22Rv1 (cell line): ENCODE results near the gene FPGS.
"Not testable (repeated sequence)": the region's sequence is repeated elsewhere in the genome, so short reads cannot be mapped to it uniquely, and the experiment has no call there.

Source experiments
- H3K27ac ChIP-seq: fragments of 450-650 bp; 2 replicates; pipeline ENCODE4 v1.5.1; 2017
- ZFX ChIP-seq: fragments of 450-650 bp; IDR thresholded peaks from 2 replicates; pipeline ENCODE4 v1.6.1; 2017; ENCODE audit warnings: antibody characterized with exemption, borderline replicate concordance
- TF ChIP-seq, protein P1 (sequence below): fragments of 450-650 bp; IDR thresholded peaks from 2 replicates; pipeline ENCODE4 v1.5.1; 2017; ENCODE audit warnings: mild to moderate bottlenecking

FPGS gene

GRCh38 chr9:127833555-127833954, 30.9 kb downstream of the FPGS start:
- TF ChIP-seq, protein P1, sequence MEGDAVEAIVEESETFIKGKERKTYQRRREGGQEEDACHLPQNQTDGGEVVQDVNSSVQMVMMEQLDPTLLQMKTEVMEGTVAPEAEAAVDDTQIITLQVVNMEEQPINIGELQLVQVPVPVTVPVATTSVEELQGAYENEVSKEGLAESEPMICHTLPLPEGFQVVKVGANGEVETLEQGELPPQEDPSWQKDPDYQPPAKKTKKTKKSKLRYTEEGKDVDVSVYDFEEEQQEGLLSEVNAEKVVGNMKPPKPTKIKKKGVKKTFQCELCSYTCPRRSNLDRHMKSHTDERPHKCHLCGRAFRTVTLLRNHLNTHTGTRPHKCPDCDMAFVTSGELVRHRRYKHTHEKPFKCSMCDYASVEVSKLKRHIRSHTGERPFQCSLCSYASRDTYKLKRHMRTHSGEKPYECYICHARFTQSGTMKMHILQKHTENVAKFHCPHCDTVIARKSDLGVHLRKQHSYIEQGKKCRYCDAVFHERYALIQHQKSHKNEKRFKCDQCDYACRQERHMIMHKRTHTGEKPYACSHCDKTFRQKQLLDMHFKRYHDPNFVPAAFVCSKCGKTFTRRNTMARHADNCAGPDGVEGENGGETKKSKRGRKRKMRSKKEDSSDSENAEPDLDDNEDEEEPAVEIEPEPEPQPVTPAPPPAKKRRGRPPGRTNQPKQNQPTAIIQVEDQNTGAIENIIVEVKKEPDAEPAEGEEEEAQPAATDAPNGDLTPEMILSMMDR, result no peak
- no peak for TF ChIP-seq ZFX
- H3K27ac ChIP-seq, result no peak overlapping the region

DNA sequence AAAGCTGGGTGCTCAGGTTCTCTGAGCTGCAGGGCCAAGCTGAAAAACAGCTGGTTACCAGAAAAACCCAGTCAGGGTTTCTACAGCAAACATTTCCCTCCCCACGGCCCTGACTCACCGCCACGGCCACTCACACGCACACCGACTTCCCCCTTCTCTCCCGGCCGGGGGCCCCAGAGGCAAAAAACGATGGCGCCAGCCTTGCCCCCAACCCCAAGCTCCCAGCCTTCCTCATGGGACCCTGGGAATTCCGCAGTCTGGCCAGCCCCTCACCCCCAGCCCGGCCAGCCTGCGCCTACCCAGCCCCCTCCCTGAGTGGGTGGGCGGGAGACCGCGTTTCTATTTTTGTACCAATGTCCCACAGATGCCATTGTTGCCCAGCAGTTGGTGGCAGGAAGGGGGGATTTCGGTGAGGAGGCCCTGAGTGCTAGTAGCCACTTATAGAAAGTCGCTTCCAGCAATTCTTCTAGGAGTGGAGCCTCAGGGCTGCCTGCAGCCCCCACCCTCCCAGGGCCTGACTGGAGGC, 33.4 kb downstream of the FPGS start:
- H3K27ac ChIP-seq, result no peak overlapping the region
- TF ChIP-seq, protein P1, result no peak
- no peak for TF ChIP-seq ZFX

DNA sequence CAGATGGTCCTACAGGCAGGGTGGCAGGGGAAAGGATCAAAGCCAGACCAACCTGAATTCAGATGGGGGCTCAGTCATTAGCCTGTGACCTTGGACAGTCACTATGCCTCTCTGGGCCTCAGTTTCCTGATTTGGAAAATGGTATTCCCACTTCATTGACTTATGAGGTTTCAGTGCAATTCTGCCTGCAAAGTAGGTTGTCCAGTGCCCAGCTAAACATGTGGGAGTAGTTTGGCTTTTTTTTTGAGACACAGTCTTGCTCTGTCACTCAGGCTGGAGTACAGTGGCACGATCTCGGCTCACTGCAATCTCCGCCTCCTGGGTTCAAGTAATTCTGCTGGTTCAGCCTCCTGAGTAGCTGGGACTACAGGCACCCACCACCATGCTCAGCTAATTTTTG, 33.9 kb downstream of the FPGS start:
- H3K27ac ChIP-seq, result not testable (repeated sequence)

GRCh38 chr9:127837346-127837745, 34.7 kb downstream of the FPGS start:
- no peak overlapping the region for H3K27ac ChIP-seq
- TF ChIP-seq, protein P1, result no peak
- TF ChIP-seq ZFX, result no peak

- no peak overlapping the region for H3K27ac ChIP-seq
- no peak for TF ChIP-seq ZFX
- TF ChIP-seq, protein P1, result no peak
Observed at GRCh38 chr9:127838375-127839078, 35.8 kb downstream of the FPGS start.

DNA sequence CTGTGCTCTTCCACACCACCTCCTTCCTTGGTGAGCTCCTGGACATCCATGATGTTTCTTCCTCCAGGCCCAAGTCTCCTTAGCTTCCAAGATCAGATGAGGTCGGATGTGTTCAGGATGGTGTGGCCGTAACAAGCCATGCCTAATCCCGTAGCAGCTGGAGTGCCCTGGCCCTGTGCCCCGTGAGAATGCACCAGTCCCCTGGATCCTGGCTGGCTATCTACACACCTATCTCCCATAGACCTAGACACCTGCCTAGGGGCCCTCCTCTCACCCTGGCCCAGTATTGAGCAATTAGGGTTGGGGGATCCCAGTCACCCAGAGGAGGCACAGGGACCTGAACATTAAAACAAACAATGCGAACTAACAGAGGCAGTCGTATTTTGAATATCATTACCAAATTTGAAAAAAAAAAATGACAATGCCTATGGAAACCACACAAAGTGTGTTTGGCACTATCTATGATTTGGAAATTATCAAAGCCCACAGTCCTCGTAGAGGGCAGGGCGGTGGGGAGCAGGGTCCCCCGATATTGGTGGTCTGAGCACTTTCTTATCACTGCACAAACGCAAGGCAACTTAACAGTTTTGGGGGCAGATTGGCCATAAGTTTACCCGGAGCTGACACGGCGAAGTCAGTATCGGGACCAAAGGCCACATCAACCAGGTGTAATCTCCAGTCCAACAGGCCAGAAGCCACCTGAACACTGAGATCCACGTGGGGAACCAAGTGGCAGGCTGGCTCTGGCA, 38.6 kb downstream of the FPGS start:
- TF ChIP-seq, protein P1, result no peak
- TF ChIP-seq ZFX, result no peak
- no peak overlapping the region for H3K27ac ChIP-seq

GRCh38 chr9:127844821-127845359, 42.2 kb downstream of the FPGS start:
- H3K27ac ChIP-seq, result no peak overlapping the region
- TF ChIP-seq, protein P1, result no peak
- TF ChIP-seq ZFX, result no peak

DNA sequence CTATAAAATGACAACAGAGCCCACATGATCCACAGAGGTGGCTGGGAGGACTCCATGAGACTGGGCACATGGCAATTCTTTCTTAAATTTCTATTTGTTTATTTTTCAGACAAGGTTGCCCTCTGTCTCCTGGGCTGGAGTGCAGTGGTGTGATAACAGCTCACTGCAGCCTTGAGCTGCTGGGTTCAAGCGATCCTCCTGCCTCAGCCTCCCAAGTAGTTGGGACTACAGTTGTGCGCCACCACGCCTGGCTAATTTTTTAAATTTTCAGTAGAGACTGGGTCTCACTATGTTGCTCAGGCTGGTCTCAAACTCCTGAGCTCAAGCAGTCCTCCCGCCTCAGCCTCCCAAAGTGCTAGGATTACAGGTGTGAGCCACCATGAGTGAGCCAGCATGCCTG, 42.9 kb downstream of the FPGS start:
- not testable (repeated sequence) for H3K27ac ChIP-seq
